Kidney (tissue), 14 donors: ENCODE measurements around the gene ABTB1. TPM values are rescaled to one million over a fixed set of nuclear protein-coding genes. Genes with fewer than 3 reads are reported as not detected.

Source experiments
- DNase-seq, 5 donors: peaks; one replicate each; pipeline ENCODE4 v3.0.0-alpha.2; 2013 to 2020
- FAIRE-seq: peaks from 2 replicates; lab custom pipeline; 2012; peaks lifted over from hg19 to GRCh38; lab: Jason Lieb, UNC
- H3K27ac ChIP-seq, 2 donors: one replicate each; pipeline ENCODE4 v1.7.0; 2013; ENCODE audit warnings: low read depth in 2 of 2, low read length in 2 of 2, inconsistent platforms in 1 of 2
- H3K27me3 ChIP-seq: one replicate; pipeline ENCODE4 v1.7.1; 2013; ENCODE audit warnings: low read length, inconsistent platforms; ENCODE audit not compliant: control insufficient read depth, insufficient read depth
- H3K36me3 ChIP-seq, 3 donors: one replicate each; pipeline versions ENCODE4 v1.7.0 to v1.7.1; 2013; ENCODE audit warnings: low read length in 3 of 3, control low read depth in 1 of 3, inconsistent platforms in 1 of 3; ENCODE audit not compliant: insufficient read depth in 3 of 3, control insufficient read depth in 2 of 3
- H3K4me1 ChIP-seq, 3 donors: one replicate each; pipeline versions ENCODE4 v1.7.0 to v1.7.1; 2013; ENCODE audit warnings: low read length in 3 of 3, inconsistent platforms in 1 of 3, low read depth in 1 of 3; ENCODE audit not compliant: control insufficient read depth in 2 of 3, insufficient read depth in 2 of 3
- H3K4me3 ChIP-seq, 3 donors: one replicate each; pipeline versions ENCODE4 v1.7.0 to v1.8.1; 2013; ENCODE audit warnings: low read length in 3 of 3, control low read depth in 1 of 3, inconsistent platforms in 1 of 3
- H3K9ac ChIP-seq, 3 donors: one replicate each; pipeline versions ENCODE4 v1.7.0 to v1.7.1; 2013; ENCODE audit warnings: low read length in 3 of 3, control low read depth in 1 of 3, inconsistent platforms in 1 of 3
- H3K9me3 ChIP-seq, 3 donors: one replicate each; pipeline versions ENCODE4 v1.7.0 to v1.7.1; 2013; ENCODE audit warnings: low read length in 3 of 3, control low read depth in 1 of 3, inconsistent platforms in 1 of 3; ENCODE audit not compliant: control insufficient read depth in 2 of 3, insufficient read depth in 1 of 3
- intact Hi-C: fragments of 100-400 bp; cut with DNase I; formaldehyde crosslinking; loops from one replicate; pipeline ENCODE4 v1.11.1; 2022
- polyA plus RNA-seq: library from polyadenylated mRNA; stranded (reverse); fragments of 350-450 nt; fragmentation: Illumina TruSeq; extraction: RNeasy Lipid Tissue Mini Kit (QIAGEN cat#74804); gene quantifications from one replicate; pipeline ENCODE4 v1.2.3, GENCODE V29; 2014; ENCODE audit warnings: low read depth, low replicate concordance; ENCODE audit not compliant: insufficient read depth
- total RNA-seq: library from RNA; stranded (reverse); fragmentation: NEBNext Ultra II Directional; extraction: Animal tissue kit (Norgen Biotek cat#: 25700); gene quantifications from one replicate; pipeline ENCODE4 v1.2.1, GENCODE V29; 2021
- TF ChIP-seq, protein P1 (sequence below): IDR thresholded peaks from 3 replicates; pipeline ENCODE4 v1.5.1; 2012; ENCODE audit warnings: mild to moderate bottlenecking, moderate library complexity, borderline replicate concordance; ENCODE audit not compliant: insufficient read depth; ENCODE audit errors: extremely low read depth
- donor health status: control.
- donor health status: control.
- donor health status: control.
- donor health status: control.
- donor health status: control.
- donor health status: DM: yes; HTN: yes; CAD: no.
- donor health status: Normal renal cell carcinoma (clear cell type).

The ABTB1 gene
- total and polyA plus RNA-seq, 2 donors from 2014 or later = 29.2 to 43.2 TPM

- Histone ChIP-seq H3K27ac (no peak overlapping the region), H3K4me1 (no peaks in the 10 kb centered on the region), H3K4me3 (no peak overlapping the region), H3K27me3 (no peaks in the 10 kb centered on the region), H3K9me3 (no peaks in the 10 kb centered on the region), H3K9ac (no peak overlapping the region), H3K36me3 (no peaks in the 10 kb centered on the region)
- TF ChIP-seq, protein P1, sequence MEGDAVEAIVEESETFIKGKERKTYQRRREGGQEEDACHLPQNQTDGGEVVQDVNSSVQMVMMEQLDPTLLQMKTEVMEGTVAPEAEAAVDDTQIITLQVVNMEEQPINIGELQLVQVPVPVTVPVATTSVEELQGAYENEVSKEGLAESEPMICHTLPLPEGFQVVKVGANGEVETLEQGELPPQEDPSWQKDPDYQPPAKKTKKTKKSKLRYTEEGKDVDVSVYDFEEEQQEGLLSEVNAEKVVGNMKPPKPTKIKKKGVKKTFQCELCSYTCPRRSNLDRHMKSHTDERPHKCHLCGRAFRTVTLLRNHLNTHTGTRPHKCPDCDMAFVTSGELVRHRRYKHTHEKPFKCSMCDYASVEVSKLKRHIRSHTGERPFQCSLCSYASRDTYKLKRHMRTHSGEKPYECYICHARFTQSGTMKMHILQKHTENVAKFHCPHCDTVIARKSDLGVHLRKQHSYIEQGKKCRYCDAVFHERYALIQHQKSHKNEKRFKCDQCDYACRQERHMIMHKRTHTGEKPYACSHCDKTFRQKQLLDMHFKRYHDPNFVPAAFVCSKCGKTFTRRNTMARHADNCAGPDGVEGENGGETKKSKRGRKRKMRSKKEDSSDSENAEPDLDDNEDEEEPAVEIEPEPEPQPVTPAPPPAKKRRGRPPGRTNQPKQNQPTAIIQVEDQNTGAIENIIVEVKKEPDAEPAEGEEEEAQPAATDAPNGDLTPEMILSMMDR = no peak
- DNase-seq (no peak), FAIRE-seq (no peak)
- intact Hi-C loops = no loop called here
Measured at GRCh38 chr3:127640042-127640355, 32.8 kb upstream of the ABTB1 start.

DNA sequence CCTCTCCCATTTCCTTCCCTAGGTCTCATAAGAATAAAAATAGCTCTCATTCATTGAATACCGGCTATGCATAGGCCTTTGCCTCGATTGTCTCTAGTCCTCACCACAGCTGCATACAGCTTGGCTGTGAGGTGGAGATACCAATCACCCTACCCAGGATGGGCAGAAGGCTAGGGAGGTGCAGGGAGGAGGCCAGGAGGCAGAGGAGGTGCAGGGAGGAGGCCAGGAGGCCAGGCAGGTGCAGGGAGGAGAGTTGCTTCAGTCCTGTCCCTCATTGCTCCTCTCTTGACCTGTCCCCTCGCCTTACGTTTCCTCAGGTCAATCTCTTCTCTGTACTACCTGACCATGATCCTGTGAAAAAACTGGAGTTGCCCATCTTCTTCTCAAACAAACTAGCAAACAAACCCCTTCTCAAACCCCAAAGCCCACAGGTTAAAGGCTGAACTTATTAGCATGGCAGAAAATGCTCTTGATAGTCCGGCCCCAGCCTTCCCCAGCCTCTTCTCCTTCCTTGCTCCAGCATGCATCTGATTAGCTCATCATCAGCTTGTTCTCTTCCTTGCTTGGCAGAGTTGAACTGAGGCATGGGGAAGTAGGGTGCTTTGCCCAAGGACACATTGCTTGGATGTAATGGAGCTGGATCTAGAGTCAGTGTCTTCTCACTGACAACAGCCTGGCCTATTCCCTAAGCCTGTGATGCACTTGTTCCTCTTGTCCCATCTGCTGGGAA is 27.9 kb upstream of the ABTB1 start:
- no peak overlapping the region for H3K9ac ChIP-seq
- H3K4me3 ChIP-seq = no peak overlapping the region
- TF ChIP-seq, protein P1 = no peak
- intact Hi-C loops = no loop called here
- FAIRE-seq (no peak), DNase-seq (no peak)
- no peaks in the 10 kb centered on the region for H3K36me3 ChIP-seq
- peaks cover 0 to 9% (median 8%) of the 10 kb centered on the region in 3 donors for H3K4me1 ChIP-seq
- no peaks in the 10 kb centered on the region for H3K27me3 ChIP-seq
- no peak overlapping the region for H3K27ac ChIP-seq
- no peaks in the 10 kb centered on the region for H3K9me3 ChIP-seq

GRCh38 chr3:127645371-127646015 is 27.3 kb upstream of the ABTB1 start:
- peaks cover 0 to 9% (median 8%) of the 10 kb centered on the region in 3 donors for H3K4me1 ChIP-seq
- no peaks in the 10 kb centered on the region for H3K9me3 ChIP-seq
- H3K36me3 ChIP-seq = no peaks in the 10 kb centered on the region
- FAIRE-seq (no peak), DNase-seq (no peak)
- TF ChIP-seq, protein P1 = no peak
- H3K27me3 ChIP-seq = no peaks in the 10 kb centered on the region
- no peak overlapping the region for H3K4me3 ChIP-seq
- no peak overlapping the region for H3K9ac ChIP-seq
- no peak overlapping the region for H3K27ac ChIP-seq
- intact Hi-C loops = no loop called here
